DOHH2 (cell line): Measurements from ENCODE around the gene CASP10.

ENCODE experiments used
- EZH2phosphoT487 ChIP-seq: fragments of 200-600 bp; sonication (generic); IDR thresholded peaks from 2 replicates; pipeline ENCODE4 v1.6.1; 2017; ENCODE audit warnings: borderline replicate concordance, mild to moderate bottlenecking, antibody characterized with exemption, low read length, moderate library complexity, mixed read lengths
- TF ChIP-seq, protein P1 (sequence below): fragments of 200-600 bp; sonication (generic); IDR thresholded peaks from one replicate; pipeline ENCODE4 v1.5.1; 2014; ENCODE audit warnings: antibody characterized with exemption, mild to moderate bottlenecking, low read depth, low read length; ENCODE audit not compliant: poor library complexity, severe bottlenecking

DNA sequence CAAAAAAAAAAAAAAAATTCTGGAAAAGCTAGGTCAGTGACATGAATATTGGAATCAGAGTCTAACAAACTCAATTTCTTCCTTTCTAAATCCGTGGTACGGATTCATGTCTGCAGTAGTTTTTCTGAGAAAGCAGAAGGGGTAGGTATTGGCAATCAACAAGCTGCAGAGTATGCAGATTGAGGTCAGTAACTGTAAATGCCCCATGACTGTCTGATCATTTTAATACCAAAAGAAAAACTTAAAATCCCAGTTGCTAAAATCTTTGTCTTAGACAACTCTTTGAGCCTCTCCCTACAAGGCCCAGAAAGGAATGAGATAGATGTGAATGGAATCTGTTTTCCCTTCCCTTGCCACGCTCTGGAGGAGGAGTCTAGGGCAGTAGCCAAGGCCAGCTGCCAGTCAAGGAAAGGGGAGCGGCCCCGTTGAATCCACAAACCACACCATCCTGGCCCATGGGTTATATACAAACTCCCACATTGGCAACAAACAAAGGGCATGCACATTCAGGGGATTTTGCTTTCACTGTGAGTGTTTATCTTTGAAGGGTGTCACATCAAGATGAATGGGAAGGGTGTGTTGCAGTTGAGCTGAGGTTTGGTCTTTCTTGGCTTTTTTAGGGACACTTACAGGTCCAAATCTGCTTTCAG, 71.3 kb downstream of the CASP10 start:
- TF ChIP-seq, protein P1, sequence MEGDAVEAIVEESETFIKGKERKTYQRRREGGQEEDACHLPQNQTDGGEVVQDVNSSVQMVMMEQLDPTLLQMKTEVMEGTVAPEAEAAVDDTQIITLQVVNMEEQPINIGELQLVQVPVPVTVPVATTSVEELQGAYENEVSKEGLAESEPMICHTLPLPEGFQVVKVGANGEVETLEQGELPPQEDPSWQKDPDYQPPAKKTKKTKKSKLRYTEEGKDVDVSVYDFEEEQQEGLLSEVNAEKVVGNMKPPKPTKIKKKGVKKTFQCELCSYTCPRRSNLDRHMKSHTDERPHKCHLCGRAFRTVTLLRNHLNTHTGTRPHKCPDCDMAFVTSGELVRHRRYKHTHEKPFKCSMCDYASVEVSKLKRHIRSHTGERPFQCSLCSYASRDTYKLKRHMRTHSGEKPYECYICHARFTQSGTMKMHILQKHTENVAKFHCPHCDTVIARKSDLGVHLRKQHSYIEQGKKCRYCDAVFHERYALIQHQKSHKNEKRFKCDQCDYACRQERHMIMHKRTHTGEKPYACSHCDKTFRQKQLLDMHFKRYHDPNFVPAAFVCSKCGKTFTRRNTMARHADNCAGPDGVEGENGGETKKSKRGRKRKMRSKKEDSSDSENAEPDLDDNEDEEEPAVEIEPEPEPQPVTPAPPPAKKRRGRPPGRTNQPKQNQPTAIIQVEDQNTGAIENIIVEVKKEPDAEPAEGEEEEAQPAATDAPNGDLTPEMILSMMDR, result no peak
- TF ChIP-seq EZH2phosphoT487, result no peak
